Activated T-cell treated with anti-CD3 and anti-CD28 coated beads, Interleukin-2, amount 50 U/mL, for 24 hours (primary cell): ENCODE data around the gene CAP2.
"Not testable (repeated sequence)": the region's sequence is repeated elsewhere in the genome, so short reads cannot be mapped to it uniquely, and the experiment has no call there.

Source experiments
- DNase-seq: peaks from one replicate; pipeline ENCODE4 v3.0.0-alpha.2; 2020
- H3K27ac Mint-ChIP-seq: 2 replicates; pipeline ENCODE4 v1.8.0; 2020; ENCODE audit warnings: mild to moderate bottlenecking, mixed read lengths
- H3K27me3 Mint-ChIP-seq: 2 replicates; pipeline ENCODE4 v1.8.0; 2020; ENCODE audit warnings: mixed read lengths
- H3K36me3 Mint-ChIP-seq: 2 replicates; pipeline ENCODE4 v1.8.0; 2020; ENCODE audit warnings: low read depth, mixed read lengths
- H3K4me1 Mint-ChIP-seq: 2 replicates; pipeline ENCODE4 v1.8.0; 2020; ENCODE audit warnings: low read depth, mixed read lengths
- H3K4me3 Mint-ChIP-seq: 2 replicates; pipeline ENCODE4 v1.8.0; 2020; ENCODE audit warnings: mild to moderate bottlenecking, moderate library complexity, mixed read lengths
- H3K9me3 Mint-ChIP-seq: 2 replicates; pipeline ENCODE4 v1.8.0; 2020; ENCODE audit warnings: mixed read lengths

CAP2 gene

DNA sequence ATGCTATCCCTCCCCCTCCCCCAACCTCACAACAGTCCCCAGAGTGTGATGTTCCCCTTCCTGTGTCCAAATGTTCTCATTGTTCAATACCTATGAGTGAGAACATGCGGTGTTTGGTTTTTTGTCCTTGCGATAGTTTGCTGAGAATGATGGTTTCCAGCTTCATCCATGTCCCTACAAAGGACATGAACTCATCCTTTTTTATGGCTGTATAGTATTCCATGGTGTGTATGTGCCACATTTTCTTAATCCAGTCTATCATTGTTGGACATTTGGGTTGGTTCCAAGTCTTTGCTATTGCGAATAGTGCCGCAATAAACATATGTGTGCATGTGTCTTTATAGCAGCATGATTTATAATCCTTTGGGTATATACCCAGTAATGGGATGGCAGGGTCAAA lies 152.3 kb downstream of the CAP2 start:
- not testable (repeated sequence) for H3K4me1 Mint-ChIP-seq, H3K4me3 Mint-ChIP-seq, H3K36me3 Mint-ChIP-seq, DNase-seq, H3K9me3 Mint-ChIP-seq, H3K27ac Mint-ChIP-seq
- peaks cover 11% of the 10 kb centered on the region for H3K27me3 Mint-ChIP-seq

DNA sequence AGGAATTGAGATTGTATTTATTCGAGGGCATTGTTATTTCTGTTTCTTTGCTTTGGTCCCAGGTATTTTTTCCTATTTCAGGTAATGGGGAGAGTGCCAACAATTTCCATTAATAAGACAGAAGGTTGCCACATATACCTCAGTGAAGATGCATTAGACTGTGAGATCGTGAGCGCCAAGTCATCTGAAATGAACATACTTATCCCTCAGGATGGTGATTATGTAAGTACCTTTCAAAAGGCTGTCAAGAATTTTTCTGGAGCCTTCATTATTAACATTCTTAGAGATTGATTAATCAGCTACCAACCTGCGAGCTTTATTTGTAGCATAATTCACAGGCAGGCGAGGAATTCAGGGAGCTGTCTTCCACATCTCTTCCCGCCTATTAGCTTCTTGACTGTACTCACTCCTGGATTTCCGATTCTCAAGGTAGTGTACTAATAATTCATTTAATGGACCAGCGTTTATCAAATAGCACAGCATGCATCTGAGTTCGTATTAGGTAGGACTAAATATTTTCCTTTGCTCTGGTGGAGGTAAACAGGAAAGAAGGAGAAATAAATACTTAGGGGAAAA lies 158.1 kb downstream of the CAP2 start:
- H3K9me3 Mint-ChIP-seq = no peaks in the 10 kb centered on the region

DNA sequence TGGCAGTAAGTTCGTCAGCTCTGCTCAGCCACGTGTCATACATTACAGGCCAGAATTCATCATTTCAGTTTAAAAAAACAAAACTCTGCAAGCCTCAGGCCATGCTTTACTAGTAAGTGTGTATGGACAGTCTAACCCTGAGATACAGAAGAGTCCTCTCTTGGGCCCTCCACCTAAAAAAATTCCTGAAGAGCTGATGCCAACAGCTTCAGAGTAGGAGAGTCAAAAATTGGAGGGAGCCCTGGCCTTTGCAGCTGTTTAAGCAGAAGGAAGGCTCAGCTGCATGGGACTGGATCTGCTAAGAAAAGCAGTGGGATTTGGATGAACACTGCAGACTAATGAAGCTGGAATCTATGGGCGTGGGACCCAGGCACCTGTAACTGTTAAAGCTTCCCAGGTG lies 159.5 kb downstream of the CAP2 start:
- Mint-ChIP-seq H3K27ac (no peak overlapping the region), H3K36me3 (no peaks in the 10 kb centered on the region), H3K27me3 (peaks cover 20% of the 10 kb centered on the region), H3K4me1 (no peaks in the 10 kb centered on the region), H3K4me3 (no peak overlapping the region), H3K9me3 (no peaks in the 10 kb centered on the region)
- no peak for DNase-seq

More for the DNA sequence above, 158.1 kb downstream of the CAP2 start:
- Mint-ChIP-seq H3K4me3 (no peak overlapping the region), H3K27ac (no peak overlapping the region), H3K36me3 (no peaks in the 10 kb centered on the region), H3K27me3 (peaks cover 22% of the 10 kb centered on the region), H3K4me1 (no peaks in the 10 kb centered on the region)
- DNase-seq = no peak

DNA sequence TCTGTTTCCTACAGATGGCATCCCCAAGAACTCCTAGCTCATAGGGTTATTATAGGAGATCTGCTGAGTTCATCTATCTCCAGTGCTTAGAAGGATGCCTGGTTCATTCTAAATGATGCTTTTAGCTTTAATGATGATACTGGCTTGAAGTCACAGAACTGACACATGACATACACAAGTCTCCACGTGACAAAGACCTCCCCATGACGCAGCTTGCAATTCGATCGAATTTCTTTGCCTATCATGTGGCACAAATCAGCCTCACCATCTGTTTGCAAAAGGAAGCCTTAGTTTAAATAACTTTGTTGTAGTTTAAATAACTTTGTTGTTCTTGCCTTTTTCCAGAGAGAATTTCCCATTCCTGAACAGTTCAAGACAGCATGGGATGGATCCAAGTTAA lies 162.6 kb downstream of the CAP2 start:
- DNase-seq = no peak
- H3K36me3 Mint-ChIP-seq = no peaks in the 10 kb centered on the region
- no peaks in the 10 kb centered on the region for H3K4me1 Mint-ChIP-seq
- H3K27me3 Mint-ChIP-seq = peaks cover 20% of the 10 kb centered on the region
- H3K4me3 Mint-ChIP-seq = no peak overlapping the region
- H3K27ac Mint-ChIP-seq = no peak overlapping the region
- peaks cover under 1% of the 10 kb centered on the region for H3K9me3 Mint-ChIP-seq

DNA sequence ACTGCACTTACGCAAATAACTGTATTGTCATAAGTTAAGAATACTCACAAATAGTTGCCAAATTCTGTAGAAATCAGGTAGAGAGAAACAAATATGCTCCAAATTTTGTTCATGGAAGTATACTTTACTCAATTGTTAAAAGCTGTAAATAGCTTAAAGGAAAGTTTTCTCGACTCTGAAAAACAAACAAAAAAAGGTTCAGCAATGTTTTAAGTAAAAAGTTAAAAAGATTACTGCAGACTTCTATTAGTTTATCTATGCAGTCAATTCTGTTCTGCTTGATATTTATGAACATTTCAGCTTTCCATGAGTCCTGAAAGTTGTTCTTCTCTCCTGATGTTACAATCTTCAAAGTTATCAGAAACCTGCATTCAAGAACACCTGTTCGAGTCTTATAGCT lies 169.2 kb downstream of the CAP2 start:
- Mint-ChIP-seq H3K9me3 (peaks cover 16% of the 10 kb centered on the region), H3K36me3 (peaks cover 2% of the 10 kb centered on the region), H3K4me1 (no peaks in the 10 kb centered on the region), H3K27ac (no peak overlapping the region), H3K4me3 (no peak overlapping the region), H3K27me3 (no peaks in the 10 kb centered on the region)
- DNase-seq = no peak

DNA sequence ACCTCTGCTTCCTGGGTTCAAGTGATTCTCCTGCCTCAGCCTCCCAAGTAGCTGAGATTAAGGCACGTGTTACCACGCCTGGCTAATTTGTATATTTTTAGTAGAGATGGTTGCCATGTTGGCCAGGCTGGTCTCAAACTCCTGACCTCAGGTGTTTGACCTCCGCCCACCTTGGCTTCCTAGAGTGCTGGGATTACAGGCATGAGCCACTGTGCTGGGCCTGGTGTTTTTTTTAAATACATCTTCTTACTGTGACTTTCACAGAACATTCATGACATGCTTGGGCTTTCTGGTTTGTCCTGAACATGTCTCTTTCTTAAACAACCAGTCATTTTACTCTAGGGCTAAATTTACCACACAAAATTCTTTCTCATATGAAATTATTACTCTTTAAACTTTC lies 172.0 kb downstream of the CAP2 start:
- Mint-ChIP-seq H3K4me3 (no peak overlapping the region), H3K36me3 (peaks cover 2% of the 10 kb centered on the region), H3K27me3 (peaks cover 15% of the 10 kb centered on the region), H3K4me1 (no peaks in the 10 kb centered on the region), H3K9me3 (peaks cover 16% of the 10 kb centered on the region), H3K27ac (no peak overlapping the region)
- no peak for DNase-seq

DNA sequence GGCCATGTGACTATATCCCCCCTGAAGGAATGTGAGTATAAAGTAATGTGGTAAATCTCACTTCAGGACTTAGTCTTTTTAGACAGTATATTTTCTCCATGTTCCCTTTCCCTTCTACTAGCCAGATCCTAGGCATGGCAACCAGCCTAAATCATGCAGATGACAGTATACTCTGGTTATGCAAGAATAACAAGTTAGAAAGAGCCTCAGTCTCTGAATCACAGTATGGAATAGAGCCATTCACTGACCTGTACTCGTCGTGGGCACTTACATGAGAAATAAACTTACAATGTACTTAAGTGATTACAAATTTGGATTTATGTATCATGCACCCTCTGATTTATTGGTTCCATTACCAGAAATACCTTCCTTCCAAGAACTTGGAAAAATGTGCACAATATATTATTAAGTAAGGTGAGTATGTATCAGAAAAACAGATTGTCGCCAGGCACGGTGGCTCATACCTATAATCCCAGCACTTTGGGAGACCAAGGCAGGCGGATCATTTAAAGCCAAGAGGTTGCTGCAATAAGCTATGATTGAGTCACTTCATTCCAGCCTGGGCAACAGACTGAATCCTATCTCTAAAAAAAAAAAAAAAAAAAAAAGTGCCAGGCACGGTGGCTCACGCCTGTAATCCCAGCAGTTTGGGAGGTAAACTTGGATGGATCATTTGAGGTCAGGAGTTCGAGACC lies 181.6 kb downstream of the CAP2 start:
- peaks cover 12% of the 10 kb centered on the region for H3K9me3 Mint-ChIP-seq
- no peaks in the 10 kb centered on the region for H3K36me3 Mint-ChIP-seq
- H3K27me3 Mint-ChIP-seq = peaks cover 35% of the 10 kb centered on the region
- no peak for DNase-seq
- H3K4me1 Mint-ChIP-seq = no peaks in the 10 kb centered on the region
- no peak overlapping the region for H3K4me3 Mint-ChIP-seq
- H3K27ac Mint-ChIP-seq = no peak overlapping the region

DNA sequence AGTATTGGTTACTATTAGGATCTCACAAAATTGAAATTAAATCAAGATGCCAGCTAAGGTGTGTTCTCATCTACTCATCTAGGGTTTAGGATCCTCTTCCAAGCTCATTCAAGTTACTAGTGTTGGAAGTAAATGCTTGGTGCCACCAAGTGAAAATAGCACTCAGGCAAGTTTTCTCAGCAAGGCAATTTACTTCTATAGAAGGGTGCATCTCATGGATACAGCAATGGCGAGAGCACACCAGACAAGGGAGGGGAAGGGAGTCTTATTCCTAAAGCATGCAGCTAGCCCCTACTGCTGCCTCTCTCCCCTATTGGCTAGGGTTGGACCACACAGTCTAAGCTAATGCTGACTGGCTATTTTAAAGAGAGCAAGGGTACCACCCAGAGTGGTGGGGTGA lies 183.7 kb downstream of the CAP2 start:
- Mint-ChIP-seq H3K27me3 (peaks cover 39% of the 10 kb centered on the region), H3K4me1 (peaks cover 1% of the 10 kb centered on the region), H3K36me3 (no peaks in the 10 kb centered on the region), H3K9me3 (peaks cover 12% of the 10 kb centered on the region), H3K4me3 (no peak overlapping the region), H3K27ac (no peak overlapping the region)
- DNase-seq = no peak

DNA sequence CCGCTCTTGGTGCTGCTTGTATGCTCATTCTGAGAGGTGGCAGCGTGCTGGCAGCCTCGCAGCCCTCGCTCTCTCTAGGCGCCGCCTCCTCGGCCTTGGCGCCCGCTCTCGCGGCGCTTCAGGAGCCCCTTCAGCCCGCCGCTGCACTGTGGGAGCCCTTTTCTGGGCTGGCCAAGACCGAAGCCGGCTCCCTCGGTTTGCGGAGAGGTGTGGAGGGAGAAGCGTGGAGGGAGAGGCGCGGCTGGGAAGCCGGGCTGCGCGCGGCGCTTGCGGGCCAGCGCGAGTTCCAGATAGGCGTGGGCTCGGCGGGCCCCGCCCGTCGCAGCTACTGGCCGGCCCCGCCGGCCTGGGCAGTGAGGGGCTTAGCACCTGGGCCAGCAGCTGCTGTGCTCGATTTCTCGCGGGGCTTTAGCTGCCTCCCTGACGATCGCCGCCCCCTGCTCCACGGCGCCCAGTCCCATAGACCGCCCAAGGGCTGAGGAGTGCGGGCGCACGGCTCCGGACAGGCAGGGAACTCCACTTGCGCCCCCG lies 187.2 kb downstream of the CAP2 start:
- H3K4me1 Mint-ChIP-seq = peaks cover 8% of the 10 kb centered on the region
- H3K9me3 Mint-ChIP-seq = peaks cover 12% of the 10 kb centered on the region
- peak overlapping the region; percentile 48 for H3K4me3 Mint-ChIP-seq
- peaks cover 24% of the 10 kb centered on the region for H3K27me3 Mint-ChIP-seq
- H3K27ac Mint-ChIP-seq = no peak overlapping the region
- H3K36me3 Mint-ChIP-seq = no peaks in the 10 kb centered on the region
- DNase-seq = peak; percentile 58

DNA sequence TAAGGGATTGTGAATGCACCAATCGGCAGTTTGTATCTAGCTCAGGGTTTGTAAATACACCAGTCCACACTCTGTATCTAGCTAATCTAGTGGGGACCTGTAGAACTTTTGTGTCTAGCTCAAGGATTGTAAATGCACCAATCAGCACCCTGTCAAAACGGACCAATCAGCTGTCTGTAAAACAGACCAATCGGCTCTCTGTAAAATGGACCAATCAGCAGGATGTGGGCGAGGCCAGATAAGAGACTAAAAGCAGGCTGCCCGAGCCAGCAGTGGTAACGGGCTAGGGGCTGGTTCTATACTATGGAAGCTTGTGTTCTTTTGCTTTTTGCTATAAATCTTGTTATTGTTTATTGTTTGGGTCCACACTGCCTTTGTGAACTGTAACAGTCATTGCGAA lies 187.9 kb downstream of the CAP2 start:
- not testable (repeated sequence) for DNase-seq, H3K36me3 Mint-ChIP-seq, H3K27ac Mint-ChIP-seq, H3K4me3 Mint-ChIP-seq, H3K4me1 Mint-ChIP-seq
- H3K9me3 Mint-ChIP-seq = peaks cover 12% of the 10 kb centered on the region
- H3K27me3 Mint-ChIP-seq = peaks cover 24% of the 10 kb centered on the region

DNA sequence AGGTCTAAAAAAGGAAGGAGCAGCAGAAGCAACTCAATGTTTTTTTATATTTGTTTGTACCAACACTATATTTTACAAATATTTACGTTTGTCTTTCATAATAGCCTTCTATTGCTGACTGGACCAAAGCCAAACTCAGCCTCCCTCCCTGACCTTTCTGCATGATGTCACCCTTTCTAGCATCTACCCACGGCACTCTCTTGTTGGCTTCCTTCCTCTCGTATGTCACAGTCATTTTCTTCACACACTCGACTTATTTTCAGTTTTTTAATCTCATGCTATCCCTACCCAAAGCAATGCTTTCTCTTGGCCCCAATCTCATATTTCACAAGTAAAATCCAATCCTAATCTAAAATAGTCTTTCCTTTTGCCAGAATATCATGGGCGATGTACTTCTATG lies 190.4 kb downstream of the CAP2 start:
- no peak overlapping the region for H3K4me3 Mint-ChIP-seq
- no peaks in the 10 kb centered on the region for H3K36me3 Mint-ChIP-seq
- peaks cover 8% of the 10 kb centered on the region for H3K4me1 Mint-ChIP-seq
- no peaks in the 10 kb centered on the region for H3K9me3 Mint-ChIP-seq
- DNase-seq = no peak
- H3K27me3 Mint-ChIP-seq = peaks cover 13% of the 10 kb centered on the region
- no peak overlapping the region for H3K27ac Mint-ChIP-seq

DNA sequence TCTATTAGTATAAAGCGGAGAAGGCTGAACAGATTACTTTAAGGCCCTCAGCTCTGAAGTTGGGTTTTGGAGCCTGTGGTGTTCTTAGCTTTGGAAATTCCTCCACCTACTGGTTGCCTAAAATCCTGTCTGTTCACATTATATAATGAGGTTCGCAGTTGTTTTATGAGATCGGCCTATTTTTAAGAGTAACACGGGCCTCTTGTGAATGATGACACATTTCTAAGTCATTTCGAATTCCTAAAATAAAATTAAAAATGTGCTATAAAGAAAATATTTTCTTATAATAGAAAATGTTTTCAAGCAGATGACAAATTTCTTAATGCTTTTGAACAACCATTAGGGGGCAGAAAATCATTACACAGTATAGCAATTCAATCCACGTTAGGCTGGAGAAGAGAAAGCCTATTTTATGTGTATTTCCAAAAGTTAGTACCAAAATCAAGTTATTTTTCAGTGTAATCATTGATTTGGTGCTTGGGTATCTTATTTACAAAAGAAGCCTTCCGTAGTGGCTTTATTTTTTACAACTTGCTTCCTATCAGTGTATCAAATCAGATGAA lies 190.9 kb downstream of the CAP2 start:
- Mint-ChIP-seq H3K36me3 (no peaks in the 10 kb centered on the region), H3K4me3 (no peak overlapping the region), H3K9me3 (no peaks in the 10 kb centered on the region), H3K27ac (no peak overlapping the region), H3K4me1 (peaks cover 14% of the 10 kb centered on the region), H3K27me3 (peaks cover 13% of the 10 kb centered on the region)
- no peak for DNase-seq

DNA sequence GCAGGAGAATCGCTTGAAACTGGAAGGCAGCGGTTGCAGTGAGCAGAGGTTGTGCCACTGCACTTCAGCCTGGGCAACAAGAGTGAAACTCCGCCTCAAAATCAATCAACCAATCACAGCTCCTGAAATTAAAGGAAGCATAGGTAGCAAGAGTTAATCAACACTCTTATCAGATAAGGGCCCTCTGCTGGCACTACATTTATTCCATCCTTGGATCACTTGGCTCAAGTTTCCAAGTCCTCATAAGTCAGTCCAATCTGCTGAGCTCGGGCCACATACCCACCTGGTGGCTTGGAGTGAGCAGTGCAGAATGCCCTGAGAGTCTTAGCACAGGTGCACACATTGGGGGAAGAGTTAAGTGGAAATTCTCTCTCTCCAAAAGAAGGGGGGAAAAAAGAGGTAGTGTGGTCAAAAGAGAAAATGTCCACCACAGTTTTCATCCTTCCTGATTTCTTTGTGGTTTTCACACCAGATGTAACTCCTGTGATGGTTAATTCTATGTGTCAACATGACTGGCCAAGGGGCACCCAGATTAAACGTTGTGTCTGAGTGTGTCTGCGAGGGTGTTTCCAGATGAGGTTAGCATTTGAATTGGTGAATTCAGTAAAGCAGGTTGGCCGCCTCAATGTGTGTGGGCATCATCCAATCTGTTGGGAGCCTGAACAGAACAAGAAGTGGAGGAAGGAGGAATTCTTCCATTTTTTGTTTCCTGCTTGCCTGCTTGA lies 192.5 kb downstream of the CAP2 start:
- Mint-ChIP-seq H3K4me3 (no peak overlapping the region), H3K36me3 (no peaks in the 10 kb centered on the region), H3K9me3 (no peaks in the 10 kb centered on the region), H3K4me1 (peaks cover 20% of the 10 kb centered on the region), H3K27ac (no peak overlapping the region), H3K27me3 (peaks cover 11% of the 10 kb centered on the region)
- no peak for DNase-seq

DNA sequence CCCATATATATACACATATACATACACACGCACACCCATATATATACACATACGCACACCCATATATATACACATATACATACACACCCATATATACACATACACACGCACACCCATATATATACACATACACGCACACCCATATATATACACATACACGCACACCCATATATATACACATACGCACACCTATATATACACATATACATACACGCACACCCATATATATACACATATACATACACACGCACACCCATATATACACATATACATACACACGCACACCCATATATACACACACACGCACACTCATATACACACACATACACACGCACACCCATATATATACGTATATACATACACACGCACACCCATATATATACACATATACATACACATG lies 193.2 kb downstream of the CAP2 start:
- H3K4me3 Mint-ChIP-seq, H3K27ac Mint-ChIP-seq: not testable (repeated sequence)
- peaks cover 23% of the 10 kb centered on the region for H3K4me1 Mint-ChIP-seq

DNA sequence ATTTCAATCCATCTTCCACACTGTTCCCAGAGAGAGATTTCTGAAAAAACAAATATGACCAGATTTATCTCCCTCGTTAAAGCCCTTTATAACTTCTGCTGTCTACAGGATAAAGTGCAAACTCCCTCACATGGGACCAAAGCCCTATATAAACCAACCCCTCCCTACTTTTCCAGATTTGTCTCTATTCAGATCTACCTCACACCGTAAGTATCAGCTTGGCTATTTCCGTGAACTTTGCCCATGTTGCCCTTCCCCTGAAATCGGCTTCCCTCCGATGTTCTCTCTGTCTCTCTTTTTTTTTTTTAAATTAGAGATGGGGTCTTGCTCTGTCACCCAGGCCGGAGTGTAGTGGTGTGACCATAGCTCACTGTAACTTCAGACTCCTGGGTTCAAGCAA lies 194.6 kb downstream of the CAP2 start:
- DNase-seq = no peak
- Mint-ChIP-seq H3K36me3 (no peaks in the 10 kb centered on the region), H3K4me1 (peaks cover 23% of the 10 kb centered on the region), H3K9me3 (no peaks in the 10 kb centered on the region), H3K27me3 (no peaks in the 10 kb centered on the region), H3K27ac (no peak overlapping the region), H3K4me3 (no peak overlapping the region)

More for the DNA sequence above, 193.2 kb downstream of the CAP2 start:
- H3K36me3 Mint-ChIP-seq, H3K9me3 Mint-ChIP-seq, DNase-seq, H3K27me3 Mint-ChIP-seq: not testable (repeated sequence)
